HL-60 (cell line): ENCODE results near the gene ZNF814.
"Not testable (repeated sequence)": the region's sequence is repeated elsewhere in the genome, so short reads cannot be mapped to it uniquely, and the experiment has no call there.

ENCODE experiments used
- DNase-seq, 2 experiments: peaks; one replicate each; pipeline ENCODE4 v3.0.0-alpha.2; 2010 to 2020; ENCODE audit warnings: low read depth in 1 of 2, low spot score in 1 of 2
- H3K27ac ChIP-seq: fragments of 250-450 bp; sonication (Bioruptor Pico); replicated peaks from 2 replicates; pipeline ENCODE4 v1.5.1; 2020; ENCODE audit warnings: mild to moderate bottlenecking, moderate library complexity
- H3K27me3 ChIP-seq: fragments of 250-450 bp; sonication (Bioruptor Pico); 2 replicates; pipeline ENCODE4 v1.5.1; 2021; ENCODE audit warnings: mild to moderate bottlenecking, moderate library complexity; ENCODE audit not compliant: insufficient read depth, poor library complexity, severe bottlenecking
- H3K4me3 ChIP-seq: replicated peaks from 2 replicates; pipeline ENCODE4 v1.5.1; 2011; ENCODE audit warnings: mild to moderate bottlenecking, control low read depth, low read length; ENCODE audit not compliant: insufficient read depth
- CTCF ChIP-seq: IDR thresholded peaks from one replicate; pipeline ENCODE4 v1.5.1; 2011; ENCODE audit warnings: low read length, control low read depth, inconsistent platforms; ENCODE audit not compliant: insufficient read depth
- GABPA ChIP-seq: IDR thresholded peaks from 2 replicates; pipeline ENCODE4 v1.6.1; 2012; ENCODE audit warnings: low read depth
- POLR2AphosphoS5 ChIP-seq: IDR thresholded peaks from 2 replicates; pipeline ENCODE4 v1.6.1; 2012; ENCODE audit warnings: low read depth
- SPI1 ChIP-seq: IDR thresholded peaks from 2 replicates; pipeline ENCODE4 v1.6.1; 2012; ENCODE audit warnings: low read depth, mild to moderate bottlenecking, borderline replicate concordance
- TF ChIP-seq, protein P1 (sequence below): IDR thresholded peaks from 2 replicates; pipeline ENCODE4 v1.6.1; 2012; ENCODE audit warnings: low read depth; ENCODE audit not compliant: insufficient replicate concordance

The ZNF814 gene

DNA sequence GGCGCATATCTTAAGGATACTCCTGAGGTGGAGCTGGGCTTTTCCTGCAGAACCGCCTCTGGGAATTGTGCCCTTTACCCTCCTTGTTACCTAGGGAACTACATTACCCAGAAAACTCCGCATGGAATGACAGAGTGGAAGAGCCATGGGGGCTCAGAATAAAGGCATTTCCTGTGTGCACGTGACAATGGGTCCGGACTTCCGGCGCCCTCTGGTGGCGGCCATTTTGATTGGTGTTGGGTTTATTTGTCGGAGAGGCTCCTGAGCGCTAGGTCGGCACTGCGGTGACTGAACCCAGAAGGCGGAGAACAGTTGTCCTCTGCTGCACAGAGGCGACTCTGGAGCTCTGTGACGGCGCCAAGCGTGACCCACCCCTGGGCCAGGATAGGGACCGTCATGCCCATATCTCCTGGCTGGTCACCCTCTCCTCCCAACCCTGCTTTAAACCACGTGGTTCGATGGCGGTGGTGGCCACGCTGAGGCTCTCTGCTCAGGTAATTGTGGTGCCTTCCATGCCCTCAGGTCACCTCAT, 58.7 kb downstream of the ZNF814 start, which contains the start of gene ZNF587B:
Gene ZNF587B (plus strand): TSS at position 229 of the 532 bp plus-strand sequence. CDS start 230 bp downstream, at position 459.
- H3K27me3 ChIP-seq = no peaks in the 10 kb centered on the region
- no peak within 1 kb of the TSS for H3K27ac ChIP-seq
- DNase-seq = no peak
- H3K4me3 ChIP-seq = no peak within 1 kb of the TSS
- no peak for TF ChIP-seq POLR2AphosphoS5
- TF ChIP-seq GABPA = peak; percentile 76

DNA sequence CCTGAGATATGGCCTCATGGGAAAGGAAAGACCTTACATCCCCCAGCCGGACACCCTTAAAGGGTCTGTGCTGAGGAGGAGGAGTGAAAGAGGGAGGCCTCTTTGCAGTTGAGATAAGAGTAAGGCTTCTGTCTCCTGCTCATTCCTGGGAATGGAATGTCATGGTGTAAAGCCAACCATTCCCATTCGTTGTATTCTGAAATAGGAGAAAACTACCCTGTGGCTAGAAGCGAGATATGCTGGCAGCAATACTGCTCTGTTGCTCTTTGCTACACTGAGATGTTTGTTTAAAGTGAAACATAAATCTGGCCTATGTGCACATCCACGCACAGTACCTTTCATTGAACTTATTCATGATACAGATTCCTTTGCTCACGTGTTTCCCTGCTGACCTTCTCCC, 59.5 kb downstream of the ZNF814 start:
- TF ChIP-seq SPI1 = no peak

DNA sequence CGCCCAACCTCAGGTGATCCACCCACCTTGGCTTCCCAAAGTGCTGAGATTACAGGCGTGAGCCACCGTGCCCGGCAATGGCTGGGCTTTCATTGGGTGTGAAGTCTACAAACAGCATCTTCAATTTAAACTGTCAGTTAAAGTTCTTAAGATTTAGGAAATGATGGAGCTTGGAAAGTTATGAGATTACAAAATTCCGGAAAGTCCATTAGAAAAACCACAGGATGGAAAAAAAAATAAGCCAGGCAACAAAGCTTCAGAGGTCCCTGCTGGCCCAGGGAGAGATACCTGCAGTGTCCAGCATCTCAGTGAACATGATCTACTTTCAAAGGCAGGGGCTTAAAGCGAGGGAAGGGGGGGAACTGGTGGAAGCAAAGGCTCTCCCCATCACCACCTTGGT, 63.3 kb downstream of the ZNF814 start:
- Histone ChIP-seq H3K27ac (no peak overlapping the region), H3K4me3 (no peak overlapping the region), H3K27me3 (no peaks in the 10 kb centered on the region)
- DNase-seq = no peak
- TF ChIP-seq SPI1 (no peak), POLR2AphosphoS5 (no peak), GABPA (no peak), CTCF (no peak)
- TF ChIP-seq, protein P1, sequence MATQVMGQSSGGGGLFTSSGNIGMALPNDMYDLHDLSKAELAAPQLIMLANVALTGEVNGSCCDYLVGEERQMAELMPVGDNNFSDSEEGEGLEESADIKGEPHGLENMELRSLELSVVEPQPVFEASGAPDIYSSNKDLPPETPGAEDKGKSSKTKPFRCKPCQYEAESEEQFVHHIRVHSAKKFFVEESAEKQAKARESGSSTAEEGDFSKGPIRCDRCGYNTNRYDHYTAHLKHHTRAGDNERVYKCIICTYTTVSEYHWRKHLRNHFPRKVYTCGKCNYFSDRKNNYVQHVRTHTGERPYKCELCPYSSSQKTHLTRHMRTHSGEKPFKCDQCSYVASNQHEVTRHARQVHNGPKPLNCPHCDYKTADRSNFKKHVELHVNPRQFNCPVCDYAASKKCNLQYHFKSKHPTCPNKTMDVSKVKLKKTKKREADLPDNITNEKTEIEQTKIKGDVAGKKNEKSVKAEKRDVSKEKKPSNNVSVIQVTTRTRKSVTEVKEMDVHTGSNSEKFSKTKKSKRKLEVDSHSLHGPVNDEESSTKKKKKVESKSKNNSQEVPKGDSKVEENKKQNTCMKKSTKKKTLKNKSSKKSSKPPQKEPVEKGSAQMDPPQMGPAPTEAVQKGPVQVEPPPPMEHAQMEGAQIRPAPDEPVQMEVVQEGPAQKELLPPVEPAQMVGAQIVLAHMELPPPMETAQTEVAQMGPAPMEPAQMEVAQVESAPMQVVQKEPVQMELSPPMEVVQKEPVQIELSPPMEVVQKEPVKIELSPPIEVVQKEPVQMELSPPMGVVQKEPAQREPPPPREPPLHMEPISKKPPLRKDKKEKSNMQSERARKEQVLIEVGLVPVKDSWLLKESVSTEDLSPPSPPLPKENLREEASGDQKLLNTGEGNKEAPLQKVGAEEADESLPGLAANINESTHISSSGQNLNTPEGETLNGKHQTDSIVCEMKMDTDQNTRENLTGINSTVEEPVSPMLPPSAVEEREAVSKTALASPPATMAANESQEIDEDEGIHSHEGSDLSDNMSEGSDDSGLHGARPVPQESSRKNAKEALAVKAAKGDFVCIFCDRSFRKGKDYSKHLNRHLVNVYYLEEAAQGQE = no peak

More for the DNA sequence above, 59.5 kb downstream of the ZNF814 start:
- no peak for DNase-seq
- H3K27ac ChIP-seq = no peak overlapping the region
- no peak overlapping the region for H3K4me3 ChIP-seq
- no peaks in the 10 kb centered on the region for H3K27me3 ChIP-seq

DNA sequence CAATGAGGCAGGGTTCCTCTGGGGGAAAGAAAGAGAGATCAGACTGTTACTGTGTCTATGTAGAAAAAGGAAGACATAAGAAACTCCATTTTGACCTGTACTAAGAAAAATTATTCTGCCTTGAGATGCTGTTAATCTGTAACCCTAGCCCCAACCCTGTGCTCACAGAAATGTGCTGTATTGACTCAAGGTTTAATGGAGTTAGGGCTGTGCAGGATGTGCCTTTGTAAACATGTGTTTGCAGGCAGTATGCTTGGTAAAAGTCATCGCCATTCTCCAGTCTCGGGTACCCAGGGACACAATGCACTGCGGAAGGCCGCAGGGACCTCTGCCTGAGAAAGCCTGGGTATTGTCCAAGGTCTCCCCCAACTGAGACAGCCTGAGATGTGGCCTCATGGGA, 65.2 kb downstream of the ZNF814 start:
- not testable (repeated sequence) for DNase-seq, H3K4me3 ChIP-seq, H3K27ac ChIP-seq, H3K27me3 ChIP-seq

- H3K27me3 ChIP-seq, DNase-seq, H3K4me3 ChIP-seq, H3K27ac ChIP-seq: not testable (repeated sequence)
Measured at GRCh38 chr19:57823155-57823554, 65.7 kb downstream of the ZNF814 start.

GRCh38 chr19:57821501-57821900, 67.3 kb downstream of the ZNF814 start:
- DNase-seq, H3K27ac ChIP-seq, H3K4me3 ChIP-seq, H3K27me3 ChIP-seq: not testable (repeated sequence)

DNA sequence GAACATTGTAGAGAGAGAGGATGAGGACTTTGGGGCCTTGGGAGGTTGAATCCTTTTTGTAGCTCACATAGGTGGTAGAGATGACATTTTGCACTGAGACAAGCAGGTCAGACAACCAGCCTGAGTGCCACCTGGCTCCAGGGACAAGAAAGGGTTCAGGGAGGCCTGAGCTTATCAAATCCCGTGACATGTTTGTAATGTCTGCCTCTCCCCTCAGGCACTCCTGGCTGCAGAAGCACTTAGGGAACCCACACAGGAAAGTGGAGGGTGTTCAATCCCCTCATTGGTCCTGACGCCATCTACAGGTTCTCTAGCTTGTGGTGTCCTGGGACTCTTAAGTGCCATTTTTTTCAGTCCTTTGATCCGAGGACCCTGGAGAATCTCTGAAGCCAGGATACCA, 67.7 kb downstream of the ZNF814 start:
- not testable (repeated sequence) for H3K4me3 ChIP-seq, H3K27me3 ChIP-seq, H3K27ac ChIP-seq, DNase-seq

DNA sequence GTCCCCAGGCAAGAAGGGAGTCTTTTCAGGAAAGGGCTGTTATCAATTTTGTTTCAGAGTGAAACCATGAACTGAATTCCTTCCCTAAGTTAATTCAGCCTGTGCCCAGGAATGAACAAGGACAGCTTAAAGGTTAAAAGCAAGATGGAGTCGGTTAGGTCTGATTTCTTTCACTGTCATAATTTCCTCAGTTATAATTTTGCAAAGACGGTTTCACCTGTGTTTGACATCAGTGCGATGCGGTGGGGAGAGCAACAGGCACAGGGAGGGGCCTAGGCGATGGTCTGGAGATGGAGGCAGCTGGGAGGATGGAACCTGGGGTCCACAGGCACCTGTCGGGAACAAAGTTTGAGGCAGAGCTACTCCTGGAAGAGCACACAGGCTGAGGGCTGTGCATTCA, 68.2 kb downstream of the ZNF814 start:
- DNase-seq = no peak
- Histone ChIP-seq H3K27me3 (no peaks in the 10 kb centered on the region), H3K4me3 (peak overlapping the region; percentile 99), H3K27ac (peak overlapping the region; percentile 84)
- TF ChIP-seq, protein P1 = no peak
- TF ChIP-seq POLR2AphosphoS5 = no peak
- TF ChIP-seq SPI1 = no peak
- TF ChIP-seq CTCF = no peak
- no peak for TF ChIP-seq GABPA
